ENCODE results near the gene NBPF11. TPM values are rescaled to one million over a fixed set of nuclear protein-coding genes. Genes with fewer than 3 reads are reported as not detected.
"Not testable (repeated sequence)": the region's sequence is repeated elsewhere in the genome, so short reads cannot be mapped to it uniquely, and the experiment has no call there.

The NBPF11 gene
- polyA plus RNA-seq, 3 donors: 0.46 to 18.6 (median 0.54) TPM

GRCh38 chr1:148143223-148143622, 8.9 kb downstream of the NBPF11 start:
- peaks cover 18 to 19% of the 10 kb centered on the region in 2 donors for H3K36me3 Mint-ChIP-seq
- H3K36me3 ChIP-seq (replicated peaks in 1 of 2; ENCODE audit: control insufficient read depth in 1 of 2, insufficient read depth in 2 of 2, low read length in 2 of 2); H3K9me3 ChIP-seq (replicated peaks in 1 of 2; ENCODE audit: control insufficient read depth in 1 of 2, insufficient read depth in 1 of 2, low read length in 2 of 2); H3K27me3 ChIP-seq (ENCODE audit: control insufficient read depth in 2 of 2, insufficient read depth in 2 of 2, low read length in 2 of 2); H3K4me3 ChIP-seq (replicated peaks in 1 of 3; ENCODE audit: low read depth in 2 of 3, low read length in 3 of 3); intact Hi-C loops (cut with micrococcal nuclease); H3K4me1 ChIP-seq (ENCODE audit: control insufficient read depth in 1 of 2, insufficient read depth in 2 of 2, low read length in 2 of 2); H3K4me1 Mint-ChIP-seq; DNase-seq; H3K27ac ChIP-seq (ENCODE audit: low read depth in 1 of 2, low read length in 2 of 2); H3K27me3 Mint-ChIP-seq (ENCODE audit: low read depth in 3 of 3); H3K79me2 ChIP-seq (ENCODE audit: insufficient read depth, low read length); H3K4me2 ChIP-seq (replicated peaks; ENCODE audit: extremely low read depth, low read length, poor library complexity, severe bottlenecking); H2AFZ ChIP-seq (ENCODE audit: insufficient read depth, low read depth, low read length, poor library complexity, severe bottlenecking); H3K9ac ChIP-seq (ENCODE audit: insufficient read depth, low read length, poor library complexity, severe bottlenecking); H3K9me3 Mint-ChIP-seq; H3K27ac Mint-ChIP-seq; H3K4me3 Mint-ChIP-seq; H4K20me1 ChIP-seq (ENCODE audit: insufficient read depth, low read length): not testable (repeated sequence)
- WGBS (ENCODE audit: insufficient coverage): no CpG with 5 or more reads among the region's 6 CpGs

- H3K27ac ChIP-seq (ENCODE audit: low read depth in 1 of 2, low read length in 2 of 2); H3K9me3 Mint-ChIP-seq; H3K9ac ChIP-seq (ENCODE audit: insufficient read depth, low read length, poor library complexity, severe bottlenecking); H3K79me2 ChIP-seq (ENCODE audit: insufficient read depth, low read length); H3K27me3 ChIP-seq (ENCODE audit: control insufficient read depth in 2 of 2, insufficient read depth in 2 of 2, low read length in 2 of 2); H3K4me3 ChIP-seq (replicated peaks in 1 of 3; ENCODE audit: low read depth in 2 of 3, low read length in 3 of 3); H3K4me1 ChIP-seq (ENCODE audit: control insufficient read depth in 1 of 2, insufficient read depth in 2 of 2, low read length in 2 of 2); intact Hi-C loops (cut with micrococcal nuclease); DNase-seq; H3K4me2 ChIP-seq (replicated peaks; ENCODE audit: extremely low read depth, low read length, poor library complexity, severe bottlenecking); H3K27me3 Mint-ChIP-seq (ENCODE audit: low read depth in 3 of 3); H3K9me3 ChIP-seq (replicated peaks in 1 of 2; ENCODE audit: control insufficient read depth in 1 of 2, insufficient read depth in 1 of 2, low read length in 2 of 2); H3K4me1 Mint-ChIP-seq; H2AFZ ChIP-seq (ENCODE audit: insufficient read depth, low read depth, low read length, poor library complexity, severe bottlenecking); H3K4me3 Mint-ChIP-seq; H4K20me1 ChIP-seq (ENCODE audit: insufficient read depth, low read length); H3K36me3 ChIP-seq (replicated peaks in 1 of 2; ENCODE audit: control insufficient read depth in 1 of 2, insufficient read depth in 2 of 2, low read length in 2 of 2): not testable (repeated sequence)
- no CpG with 5 or more reads among the region's 1 CpG for WGBS (ENCODE audit: insufficient coverage)
- Mint-ChIP-seq H3K36me3 (peaks cover 20 to 22% of the 10 kb centered on the region in 2 donors), H3K27ac (peak overlapping the region in 1 of 7 donors; percentile 34)
These were observed 10.1 kb downstream of the NBPF11 start for GRCh38 chr1:148141936-148142335.

- intact Hi-C loops (cut with micrococcal nuclease); H3K27ac ChIP-seq (ENCODE audit: low read depth in 1 of 2, low read length in 2 of 2); H3K36me3 ChIP-seq (replicated peaks in 1 of 2; ENCODE audit: control insufficient read depth in 1 of 2, insufficient read depth in 2 of 2, low read length in 2 of 2); H3K4me3 ChIP-seq (replicated peaks in 1 of 3; ENCODE audit: low read depth in 2 of 3, low read length in 3 of 3); H3K9ac ChIP-seq (ENCODE audit: insufficient read depth, low read length, poor library complexity, severe bottlenecking); H3K4me1 ChIP-seq (ENCODE audit: control insufficient read depth in 1 of 2, insufficient read depth in 2 of 2, low read length in 2 of 2); H4K20me1 ChIP-seq (ENCODE audit: insufficient read depth, low read length); H3K27ac Mint-ChIP-seq; H3K4me1 Mint-ChIP-seq; H3K9me3 Mint-ChIP-seq; H3K27me3 ChIP-seq (ENCODE audit: control insufficient read depth in 2 of 2, insufficient read depth in 2 of 2, low read length in 2 of 2); H3K4me3 Mint-ChIP-seq; H3K4me2 ChIP-seq (replicated peaks; ENCODE audit: extremely low read depth, low read length, poor library complexity, severe bottlenecking); H3K27me3 Mint-ChIP-seq (ENCODE audit: low read depth in 3 of 3); DNase-seq; H3K9me3 ChIP-seq (replicated peaks in 1 of 2; ENCODE audit: control insufficient read depth in 1 of 2, insufficient read depth in 1 of 2, low read length in 2 of 2); H3K79me2 ChIP-seq (ENCODE audit: insufficient read depth, low read length); H2AFZ ChIP-seq (ENCODE audit: insufficient read depth, low read depth, low read length, poor library complexity, severe bottlenecking): not testable (repeated sequence)
- peaks cover 17 to 24% of the 10 kb centered on the region in 2 donors for H3K36me3 Mint-ChIP-seq
- WGBS (ENCODE audit: insufficient coverage): no CpG with 5 or more reads among the region's 2 CpGs
These were observed 13.5 kb downstream of the NBPF11 start for GRCh38 chr1:148138606-148139005.

GRCh38 chr1:148122341-148122740, 29.7 kb downstream of the NBPF11 start:
- DNase-seq; H3K27ac ChIP-seq (ENCODE audit: low read depth in 1 of 2, low read length in 2 of 2); intact Hi-C loops (cut with micrococcal nuclease); H3K9me3 Mint-ChIP-seq; H3K9ac ChIP-seq (ENCODE audit: insufficient read depth, low read length, poor library complexity, severe bottlenecking); H3K36me3 ChIP-seq (replicated peaks in 1 of 2; ENCODE audit: control insufficient read depth in 1 of 2, insufficient read depth in 2 of 2, low read length in 2 of 2); H3K27me3 ChIP-seq (ENCODE audit: control insufficient read depth in 2 of 2, insufficient read depth in 2 of 2, low read length in 2 of 2); H3K4me3 ChIP-seq (replicated peaks in 1 of 3; ENCODE audit: low read depth in 2 of 3, low read length in 3 of 3); H3K79me2 ChIP-seq (ENCODE audit: insufficient read depth, low read length); H3K4me1 Mint-ChIP-seq; H3K4me2 ChIP-seq (replicated peaks; ENCODE audit: extremely low read depth, low read length, poor library complexity, severe bottlenecking); H3K27me3 Mint-ChIP-seq (ENCODE audit: low read depth in 3 of 3); H2AFZ ChIP-seq (ENCODE audit: insufficient read depth, low read depth, low read length, poor library complexity, severe bottlenecking); H3K9me3 ChIP-seq (replicated peaks in 1 of 2; ENCODE audit: control insufficient read depth in 1 of 2, insufficient read depth in 1 of 2, low read length in 2 of 2); H3K4me3 Mint-ChIP-seq; H3K27ac Mint-ChIP-seq; H3K4me1 ChIP-seq (ENCODE audit: control insufficient read depth in 1 of 2, insufficient read depth in 2 of 2, low read length in 2 of 2); H4K20me1 ChIP-seq (ENCODE audit: insufficient read depth, low read length): not testable (repeated sequence)
- peaks cover 21 to 24% of the 10 kb centered on the region in 2 donors for H3K36me3 Mint-ChIP-seq
- WGBS (ENCODE audit: insufficient coverage): 100% methylated on average over 1 of the region's 5 CpGs

All from CD14-positive monocyte (primary cell).